B cell (primary cell): Measurements from ENCODE around the gene SLC25A13. TPM values are rescaled to one million over a fixed set of nuclear protein-coding genes. Genes with fewer than 3 reads are reported as not detected.

Experiments
- ATAC-seq: fragments of 200-7000 bp; cut with Tn5 transposase; one replicate; pipeline ENCODE4 v1.10.0; 2021; ENCODE audit warnings: low read depth, mild to moderate bottlenecking, moderate number of reproducible peaks, moderate library complexity
- CTCF ChIA-PET: fragments of 350-600 bp; sonication (Branson Sonifier 250); formaldehyde crosslinking; loops from one replicate; lab custom pipeline; 2021; ENCODE audit warnings: antibody characterized with exemption, inconsistent platforms; lab: Charles Lee
- POLR2A ChIA-PET: fragments of 350-600 bp; sonication (Branson Sonifier 250); formaldehyde crosslinking; loops from one replicate; lab custom pipeline; 2021; ENCODE audit warnings: antibody characterized with exemption; lab: Charles Lee
- DNase-seq: peaks from one replicate; pipeline ENCODE4 v3.0.0; 2013
- H2AFZ ChIP-seq: 2 replicates; pipeline ENCODE4 v1.6.1; 2012; ENCODE audit warnings: mild to moderate bottlenecking, low read depth, low read length; ENCODE audit not compliant: insufficient read depth, poor library complexity, severe bottlenecking
- H3K27ac ChIP-seq, 2 donors: 1 replicate in 1 of 2; 2 replicates in 1 of 2; pipeline ENCODE4 v1.5.1; 2012 to 2013; ENCODE audit warnings: low read length in 2 of 2, mild to moderate bottlenecking in 2 of 2, moderate library complexity in 1 of 2
- H3K27me3 ChIP-seq, 4 experiments: fragments of 200-600 bp in 1 of 4; sonication (generic) in 1 of 4; replicated peaks in 1 of 4; 1 replicate in 2 of 4; 2 replicates in 2 of 4; pipeline versions ENCODE4 v1.6.1 to v1.7.0; 2013 to 2016; ENCODE audit warnings: low read length in 3 of 4, mild to moderate bottlenecking in 2 of 4, mixed read lengths in 1 of 4, moderate library complexity in 1 of 4; ENCODE audit not compliant: insufficient read depth in 4 of 4, control insufficient read depth in 3 of 4; ENCODE audit errors: control extremely low read depth in 1 of 4
- H3K36me3 ChIP-seq, 2 experiments: replicated peaks in 1 of 2; 1 replicate in 1 of 2; 2 replicates in 1 of 2; pipeline versions ENCODE4 v1.6.1 to v1.7.1; 2013; ENCODE audit warnings: low read length in 1 of 2; ENCODE audit not compliant: insufficient read depth in 2 of 2, control insufficient read depth in 1 of 2; ENCODE audit errors: control extremely low read depth in 1 of 2, extremely low read depth in 1 of 2
- H3K4me1 ChIP-seq, 2 donors: fragments of 200-600 bp in 1 of 2; sonication (generic) in 1 of 2; 1 replicate in 1 of 2; 2 replicates in 1 of 2; pipeline versions ENCODE4 v1.5.1 to v1.6.1; 2013 to 2017; ENCODE audit warnings: low read length in 2 of 2; ENCODE audit not compliant: control insufficient read depth in 2 of 2, insufficient read depth in 2 of 2
- H3K4me2 ChIP-seq: replicated peaks from 2 replicates; pipeline ENCODE3; 2012; ENCODE audit warnings: mild to moderate bottlenecking, low read depth, low read length; ENCODE audit not compliant: poor library complexity, severe bottlenecking
- H3K4me3 ChIP-seq, 5 experiments: fragments of 200-600 bp in 1 of 5; sonication (generic) in 1 of 5; 1 replicate in 3 of 5; 2 replicates in 2 of 5; pipeline versions ENCODE4 v1.5.1 to v1.7.0; 2011 to 2016; ENCODE audit warnings: low read length in 4 of 5, mild to moderate bottlenecking in 4 of 5, low read depth in 2 of 5, control low read depth in 1 of 5, moderate library complexity in 1 of 5; ENCODE audit not compliant: insufficient read depth in 1 of 5; ENCODE audit errors: control extremely low read depth in 1 of 5, extremely low read depth in 1 of 5
- H3K79me2 ChIP-seq: fragments of 200-600 bp; sonication (generic); one replicate; pipeline ENCODE4 v1.6.0; 2016; ENCODE audit warnings: low read length; ENCODE audit not compliant: control insufficient read depth, insufficient read depth
- H3K9ac ChIP-seq: fragments of 200-600 bp; sonication (generic); 2 replicates; pipeline ENCODE4 v1.6.1; 2017; ENCODE audit warnings: mild to moderate bottlenecking, low read length, moderate library complexity
- H3K9me3 ChIP-seq, 3 donors: one replicate each; pipeline versions ENCODE4 v1.6.1 to v1.7.1; 2013; ENCODE audit warnings: low read length in 2 of 3; ENCODE audit not compliant: control insufficient read depth in 2 of 3, insufficient read depth in 1 of 3; ENCODE audit errors: control extremely low read depth in 1 of 3
- H4K20me1 ChIP-seq: 2 replicates; pipeline ENCODE4 v1.6.0; 2012; ENCODE audit warnings: mild to moderate bottlenecking, low read length; ENCODE audit not compliant: insufficient read depth, control insufficient read depth, poor library complexity, severe bottlenecking
- H3K27ac Mint-ChIP-seq: one replicate; pipeline ENCODE4 v1.8.0; 2021; ENCODE audit warnings: mixed read lengths
- H3K27me3 Mint-ChIP-seq: one replicate; pipeline ENCODE4 v1.8.0; 2021; ENCODE audit warnings: mixed read lengths
- H3K4me1 Mint-ChIP-seq: one replicate; pipeline ENCODE4 v1.8.0; 2021; ENCODE audit warnings: mixed read lengths
- H3K4me3 Mint-ChIP-seq: one replicate; pipeline ENCODE4 v1.8.0; 2021; ENCODE audit warnings: mixed read lengths
- H3K9me3 Mint-ChIP-seq: one replicate; pipeline ENCODE4 v1.8.0; 2022; ENCODE audit warnings: mixed read lengths; ENCODE audit not compliant: insufficient read depth
- EZH2 ChIP-seq: IDR thresholded peaks from 2 replicates; pipeline ENCODE4 v1.6.1; 2012; ENCODE audit warnings: borderline replicate concordance, low read depth, mild to moderate bottlenecking, moderate library complexity, low read length; ENCODE audit not compliant: insufficient read depth, poor library complexity, severe bottlenecking
- WGBS: methylation state at CpG from one replicate; pipeline ENCODE4 v1.1.5; 2013; ENCODE audit warnings: missing lambda C conversion rate; ENCODE audit not compliant: insufficient coverage; 5-methylcytosine and 5-hydroxymethylcytosine counted together
- intact Hi-C: fragments of 100-400 bp; cut with micrococcal nuclease; formaldehyde crosslinking; loops from one replicate; pipeline ENCODE4 v1.10.0; 2022
- polyA plus RNA-seq: library from polyadenylated mRNA; depleted of rRNA; stranded (reverse); fragments of >200 nt; gene quantifications from 2 replicates; pipeline ENCODE4 v1.2.3, GENCODE V29; 2012
- total RNA-seq, 2 donors: library from RNA; stranded (reverse); fragments of 120-200 nt in 1 of 2; gene quantifications; 1 replicate in 1 of 2; 2 replicates in 1 of 2; pipeline versions ENCODE4 v1.2.3 to v1.2.4, GENCODE V29; 2013 to 2022
- TF ChIP-seq, protein P1 (sequence below): fragments of 200-600 bp; IDR thresholded peaks from one replicate; pipeline ENCODE4 v1.8.0; 2022; ENCODE audit warnings: antibody characterized with exemption, mild to moderate bottlenecking

SLC25A13 gene
- total and polyA plus RNA-seq, 2 donors (not counting 1 experiment from before 2014, with no cell fraction given) = 12.5 to 30.9 TPM

GRCh38 chr7:96174812-96175211 is 147.1 kb downstream of the SLC25A13 start:
- Histone ChIP-seq H4K20me1 (no peaks in the 10 kb centered on the region), H3K4me2 (no peak overlapping the region), H3K9ac (no peak overlapping the region), H3K4me3 (no peak overlapping the region), H3K27ac (no peak overlapping the region), H3K9me3 (no peaks in the 10 kb centered on the region), H3K36me3 (peaks cover 3 to 22% of the 10 kb centered on the region in 2 experiments), H3K4me1 (no peaks in the 10 kb centered on the region), H2AFZ (no peak overlapping the region), H3K79me2 (no peaks in the 10 kb centered on the region), H3K27me3 (no peaks in the 10 kb centered on the region)
- Mint-ChIP-seq H3K4me1 (no peaks in the 10 kb centered on the region), H3K27ac (no peak overlapping the region), H3K9me3 (no peaks in the 10 kb centered on the region), H3K4me3 (no peak overlapping the region), H3K27me3 (no peaks in the 10 kb centered on the region)
- 100% methylated on average over 1 of the region's 4 CpGs for WGBS
- intact Hi-C loops = no loop called here
- ChIA-PET CTCF (no interaction called here), POLR2A (no interaction called here)
- TF ChIP-seq, protein P1, sequence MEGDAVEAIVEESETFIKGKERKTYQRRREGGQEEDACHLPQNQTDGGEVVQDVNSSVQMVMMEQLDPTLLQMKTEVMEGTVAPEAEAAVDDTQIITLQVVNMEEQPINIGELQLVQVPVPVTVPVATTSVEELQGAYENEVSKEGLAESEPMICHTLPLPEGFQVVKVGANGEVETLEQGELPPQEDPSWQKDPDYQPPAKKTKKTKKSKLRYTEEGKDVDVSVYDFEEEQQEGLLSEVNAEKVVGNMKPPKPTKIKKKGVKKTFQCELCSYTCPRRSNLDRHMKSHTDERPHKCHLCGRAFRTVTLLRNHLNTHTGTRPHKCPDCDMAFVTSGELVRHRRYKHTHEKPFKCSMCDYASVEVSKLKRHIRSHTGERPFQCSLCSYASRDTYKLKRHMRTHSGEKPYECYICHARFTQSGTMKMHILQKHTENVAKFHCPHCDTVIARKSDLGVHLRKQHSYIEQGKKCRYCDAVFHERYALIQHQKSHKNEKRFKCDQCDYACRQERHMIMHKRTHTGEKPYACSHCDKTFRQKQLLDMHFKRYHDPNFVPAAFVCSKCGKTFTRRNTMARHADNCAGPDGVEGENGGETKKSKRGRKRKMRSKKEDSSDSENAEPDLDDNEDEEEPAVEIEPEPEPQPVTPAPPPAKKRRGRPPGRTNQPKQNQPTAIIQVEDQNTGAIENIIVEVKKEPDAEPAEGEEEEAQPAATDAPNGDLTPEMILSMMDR = no peak
- no peak for TF ChIP-seq EZH2
- no peak for DNase-seq
- ATAC-seq = no peak

- Histone ChIP-seq H3K9ac (no peak overlapping the region), H3K27ac (no peak overlapping the region), H3K9me3 (no peaks in the 10 kb centered on the region), H3K4me3 (no peak overlapping the region), H3K79me2 (no peaks in the 10 kb centered on the region), H4K20me1 (no peaks in the 10 kb centered on the region), H2AFZ (no peak overlapping the region), H3K36me3 (peaks cover 9 to 25% of the 10 kb centered on the region in 2 experiments), H3K27me3 (no peaks in the 10 kb centered on the region), H3K4me2 (no peak overlapping the region), H3K4me1 (no peaks in the 10 kb centered on the region)
- ChIA-PET CTCF (no interaction called here), POLR2A (no interaction called here)
- Mint-ChIP-seq H3K4me1 (no peaks in the 10 kb centered on the region), H3K27ac (no peak overlapping the region), H3K4me3 (no peak overlapping the region), H3K9me3 (no peaks in the 10 kb centered on the region), H3K27me3 (no peaks in the 10 kb centered on the region)
- DNase-seq = no peak
- 100% methylated on average over 3 of the region's 3 CpGs for WGBS
- no peak for ATAC-seq
- intact Hi-C loops = no loop called here
- TF ChIP-seq, protein P1 = no peak
- TF ChIP-seq EZH2 = no peak
These were observed 148.1 kb downstream of the SLC25A13 start for GRCh38 chr7:96173781-96174180.
